HepG2 (cell line): ENCODE results near the gene JPH2.
"Not testable (repeated sequence)": the region's sequence is repeated elsewhere in the genome, so short reads cannot be mapped to it uniquely, and the experiment has no call there.

Experiments
- BORCS8-MEF2B ChIP-seq: sonication (generic); formaldehyde crosslinking; IDR thresholded peaks from 2 replicates; pipeline ENCODE4 v1.8.0; 2022; ENCODE audit warnings: mild to moderate bottlenecking, missing genetic modification reagents
- CTCF ChIP-seq: sonication (generic); formaldehyde crosslinking; IDR thresholded peaks from 2 replicates; pipeline ENCODE4 v1.5.0; 2020; ENCODE audit warnings: mild to moderate bottlenecking, missing genetic modification reagents, moderate library complexity
- ELF1 ChIP-seq: sonication (generic); formaldehyde crosslinking; IDR thresholded peaks from 2 replicates; pipeline ENCODE4 v1.4.0; 2020; ENCODE audit warnings: missing genetic modification reagents
- KLF13 ChIP-seq: sonication (generic); formaldehyde crosslinking; IDR thresholded peaks from 2 replicates; pipeline ENCODE4 v1.4.0; 2020; ENCODE audit warnings: mild to moderate bottlenecking, missing genetic modification reagents
- MBNL3 ChIP-seq: fragments of 250-450 bp; sonication (Bioruptor Pico); conservative IDR thresholded peaks from 2 replicates; pipeline ENCODE4 v1.8.0; 2022; ENCODE audit warnings: mild to moderate bottlenecking, inconsistent platforms
- NFIC ChIP-seq: IDR thresholded peaks from 2 replicates; pipeline ENCODE4 v1.6.1; 2012; ENCODE audit warnings: mild to moderate bottlenecking, low read length, inconsistent platforms
- POLR2AphosphoS5 ChIP-seq: IDR thresholded peaks from 2 replicates; pipeline ENCODE4 v1.6.1; 2012; ENCODE audit warnings: low read depth, low read length
- PRDM15 ChIP-seq: sonication (generic); formaldehyde crosslinking; IDR thresholded peaks from 2 replicates; pipeline ENCODE4 v1.4.0; 2020; ENCODE audit warnings: missing genetic modification reagents
- ZNF160 ChIP-seq: sonication (generic); formaldehyde crosslinking; IDR thresholded peaks from 2 replicates; pipeline ENCODE4 v1.8.0; 2022; ENCODE audit warnings: mild to moderate bottlenecking, inconsistent platforms, missing genetic modification reagents

DNA sequence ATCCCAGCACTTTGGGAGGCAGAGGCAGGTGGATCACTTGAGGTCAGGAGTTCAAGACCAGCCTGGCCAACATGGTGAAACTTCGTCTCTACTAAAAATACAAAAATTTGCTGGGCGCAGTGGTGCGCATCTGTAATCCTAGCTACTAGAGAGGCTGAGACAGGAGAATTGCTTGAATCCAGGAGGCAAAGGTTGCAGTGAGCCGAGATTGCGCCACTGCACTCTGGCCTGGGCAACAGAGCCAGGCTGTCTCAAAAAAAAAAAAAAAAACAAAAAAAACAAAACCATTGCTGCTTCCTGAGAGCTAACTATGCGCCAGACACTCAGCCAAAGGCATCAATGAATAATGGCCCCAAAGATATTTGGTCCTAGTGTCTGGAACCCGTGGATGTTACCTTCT lies 57.7 kb downstream of the JPH2 start:
- not testable (repeated sequence) for TF ChIP-seq NFIC; BORCS8-MEF2B (CRISPR knock-in tag); ZNF160 (CRISPR knock-in tag); MBNL3 (CRISPR knock-in tag); KLF13; PRDM15 (CRISPR knock-in tag); ELF1 (CRISPR knock-in tag); POLR2AphosphoS5; CTCF (CRISPR knock-in tag)
